Osteoblast (primary cell): ENCODE data around the gene AHNAK. TPM values are rescaled to one million over a fixed set of nuclear protein-coding genes. Genes with fewer than 3 reads are reported as not detected.

Source experiments
- DNase-seq: peaks from one replicate; pipeline ENCODE4 v3.0.0; 2011; ENCODE audit warnings: low spot score, mixed read lengths; ENCODE audit not compliant: insufficient read length; ENCODE audit errors: missing footprints
- H2AFZ ChIP-seq: 2 replicates; pipeline ENCODE4 v1.6.0; 2011; ENCODE audit warnings: mild to moderate bottlenecking, low read length
- H3K27ac ChIP-seq: 2 replicates; pipeline ENCODE4 v1.5.1; 2011; ENCODE audit warnings: mild to moderate bottlenecking, low read depth, low read length, moderate library complexity
- H3K27me3 ChIP-seq: 2 replicates; pipeline ENCODE4 v1.6.0; 2012; ENCODE audit warnings: mild to moderate bottlenecking, control low read depth, inconsistent platforms, low read length, moderate library complexity; ENCODE audit not compliant: insufficient read depth
- H3K36me3 ChIP-seq: 2 replicates; pipeline ENCODE4 v1.5.1; 2011; ENCODE audit warnings: mild to moderate bottlenecking, low read length, control low read depth, moderate library complexity; ENCODE audit not compliant: insufficient read depth
- H3K4me1 ChIP-seq: 2 replicates; pipeline ENCODE4 v1.5.1; 2011; ENCODE audit warnings: mild to moderate bottlenecking, low read length, control low read depth, moderate library complexity; ENCODE audit not compliant: insufficient read depth
- H3K4me2 ChIP-seq: 2 replicates; pipeline ENCODE4 v1.6.0; 2011; ENCODE audit warnings: mild to moderate bottlenecking, low read length; ENCODE audit not compliant: insufficient read depth
- H3K4me3 ChIP-seq: fragments of 200-600 bp; sonication (generic); 3 replicates; pipeline ENCODE4 v1.5.1; 2012; ENCODE audit warnings: mild to moderate bottlenecking, low read length, inconsistent platforms; ENCODE audit not compliant: insufficient read depth
- H3K79me2 ChIP-seq: 2 replicates; pipeline ENCODE4 v1.6.0; 2012; ENCODE audit warnings: mild to moderate bottlenecking, low read length, control low read depth, inconsistent platforms; ENCODE audit not compliant: insufficient read depth
- H3K9me3 ChIP-seq: 2 replicates; pipeline ENCODE4 v1.5.1; 2011; ENCODE audit warnings: low read depth, low read length, control low read depth
- H4K20me1 ChIP-seq: 2 replicates; pipeline ENCODE4 v1.6.0; 2012; ENCODE audit warnings: mild to moderate bottlenecking, low read length, control low read depth; ENCODE audit not compliant: insufficient read depth
- CTCF ChIP-seq: IDR thresholded peaks from 2 replicates; pipeline ENCODE4 v1.5.1; 2011; ENCODE audit warnings: mild to moderate bottlenecking, low read depth, low read length, moderate library complexity; ENCODE audit errors: extremely low read depth
- total RNA-seq: library from RNA; depleted of rRNA; stranded (reverse); fragments of >200 nt; gene quantifications from 2 replicates; pipeline ENCODE4 v1.2.3, GENCODE V29; 2012

The AHNAK gene
- total RNA-seq, 1 donor: 720 TPM

- Histone ChIP-seq H4K20me1 (peaks cover 29% of the 10 kb centered on the region), H3K9me3 (no peaks in the 10 kb centered on the region), H3K4me2 (peak overlapping the region; percentile 72), H3K4me1 (peaks cover 26% of the 10 kb centered on the region), H3K27me3 (no peaks in the 10 kb centered on the region), H2AFZ (peak overlapping the region; percentile 57), H3K4me3 (peak overlapping the region; percentile 79), H3K27ac (peak overlapping the region; percentile 88), H3K36me3 (peaks cover 41% of the 10 kb centered on the region), H3K79me2 (peaks cover 57% of the 10 kb centered on the region)
- peak; percentile 77 for DNase-seq
- TF ChIP-seq CTCF: no peak
These were observed 28.6 kb upstream of the AHNAK start for GRCh38 chr11:62575156-62575555.

- H3K79me2 ChIP-seq: peaks cover 63% of the 10 kb centered on the region
- H3K4me3 ChIP-seq: peak overlapping the region; percentile 79
- peak overlapping the region; percentile 72 for H3K4me2 ChIP-seq
- H3K4me1 ChIP-seq: peaks cover 30% of the 10 kb centered on the region
- DNase-seq: peak; percentile 78
- H3K27ac ChIP-seq: peak overlapping the region; percentile 88
- no peak for TF ChIP-seq CTCF
- no peaks in the 10 kb centered on the region for H3K9me3 ChIP-seq
- H3K27me3 ChIP-seq: no peaks in the 10 kb centered on the region
- H2AFZ ChIP-seq: peak overlapping the region; percentile 82
- H3K36me3 ChIP-seq: peaks cover 44% of the 10 kb centered on the region
- peaks cover 30% of the 10 kb centered on the region for H4K20me1 ChIP-seq
These were observed 27.9 kb upstream of the AHNAK start for GRCh38 chr11:62574363-62575071.

- H3K27me3 ChIP-seq: no peaks in the 10 kb centered on the region
- no peaks in the 10 kb centered on the region for H3K9me3 ChIP-seq
- peak within 1 kb of the TSS; percentile 88 for H3K27ac ChIP-seq
- peak within 1 kb of the TSS; percentile 90 for H3K4me2 ChIP-seq
- peaks cover 30% of the 10 kb centered on the region for H3K4me1 ChIP-seq
- peaks cover 51% of the 10 kb centered on the region for H3K36me3 ChIP-seq
- peak within 1 kb of the TSS; percentile 93 for H3K4me3 ChIP-seq
- peak; percentile 98 for DNase-seq
- peak within 1 kb of the TSS; percentile 82 for H2AFZ ChIP-seq
- no peak for TF ChIP-seq CTCF
- peaks cover 71% of the 10 kb centered on the region for H3K79me2 ChIP-seq
- H4K20me1 ChIP-seq: peaks cover 30% of the 10 kb centered on the region
These were observed 27.2 kb upstream of the AHNAK start, which contains the start of gene EEF1G for GRCh38 chr11:62573592-62574362. TSS of gene EEF1G (minus strand) at chr11:62573891. CDS start at chr11:62573842, 49 bp downstream.
